ENCODE data around the gene AARS1. TPM values are rescaled to one million over a fixed set of nuclear protein-coding genes. Genes with fewer than 3 reads are reported as not detected.
"Not testable (repeated sequence)": the region's sequence is repeated elsewhere in the genome, so short reads cannot be mapped to it uniquely, and the experiment has no call there.

AARS1 gene
- total RNA-seq, 1 donor from 2014 or later: 65.8 TPM

- H3K27me3 ChIP-seq (ENCODE audit: control insufficient read depth in 3 of 3, insufficient read depth in 3 of 3, low read length in 3 of 3); H3K9me3 ChIP-seq (ENCODE audit: control insufficient read depth in 3 of 3, low read length in 3 of 3); H3K4me1 ChIP-seq (ENCODE audit: control insufficient read depth in 3 of 3, insufficient read depth in 3 of 3, low read length in 3 of 3); H3K27ac ChIP-seq (ENCODE audit: low read depth, low read length); H3K4me3 ChIP-seq (ENCODE audit: low read length in 3 of 3); H3K36me3 ChIP-seq (ENCODE audit: control insufficient read depth in 3 of 3, insufficient read depth in 3 of 3, low read length in 3 of 3); H3K9ac ChIP-seq (ENCODE audit: low read depth in 1 of 3, low read length in 3 of 3): not testable (repeated sequence)
Observed at GRCh38 chr16:70204010-70204409, 85.3 kb downstream of the AARS1 start.

DNA sequence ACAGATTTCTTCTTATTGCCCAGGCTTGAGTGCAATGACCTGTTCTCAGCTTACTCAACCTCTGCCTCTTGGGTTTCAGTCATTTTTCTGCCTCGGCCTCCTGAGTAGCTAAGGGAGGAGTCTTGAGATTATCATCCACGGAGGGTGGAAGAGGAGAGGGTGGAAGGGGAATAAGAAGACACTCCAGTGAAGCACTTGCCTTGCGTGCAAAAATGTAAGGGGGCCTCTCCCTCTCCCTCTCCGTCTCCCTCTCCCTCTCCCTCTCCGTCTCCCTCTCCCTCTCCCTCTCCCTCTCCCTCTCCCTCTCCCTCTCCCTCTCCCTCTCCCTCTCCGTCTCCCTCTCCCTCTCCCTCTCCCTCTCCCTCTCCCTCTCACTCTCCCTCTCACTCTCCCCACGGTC, 85.8 kb downstream of the AARS1 start:
- H3K9ac ChIP-seq (ENCODE audit: low read depth in 1 of 3, low read length in 3 of 3); H3K27me3 ChIP-seq (ENCODE audit: control insufficient read depth in 3 of 3, insufficient read depth in 3 of 3, low read length in 3 of 3); H3K36me3 ChIP-seq (ENCODE audit: control insufficient read depth in 3 of 3, insufficient read depth in 3 of 3, low read length in 3 of 3); H3K9me3 ChIP-seq (ENCODE audit: control insufficient read depth in 3 of 3, low read length in 3 of 3); H3K27ac ChIP-seq (ENCODE audit: low read depth, low read length); H3K4me1 ChIP-seq (ENCODE audit: control insufficient read depth in 3 of 3, insufficient read depth in 3 of 3, low read length in 3 of 3); H3K4me3 ChIP-seq (ENCODE audit: low read length in 3 of 3): not testable (repeated sequence)

Small RNA genes within 50 kb of the gene (small RNA-seq; reads per million reads assigned to genes)
- gene AC009060.2 (not detected), gene RN7SL279P (not detected)

Other genes with a start within 250 kb of the AARS1 start
- 16.2 TPM for gene PDPR, start 175.2 kb downstream of the AARS1 start, total RNA-seq
- under 0.01 TPM for gene CLEC18C, start 115.7 kb downstream of the AARS1 start, total RNA-seq
- 16.2 TPM for gene EXOSC6, start 37.6 kb downstream of the AARS1 start, total RNA-seq
- 21.4 TPM for gene DDX19B, start 9.7 kb upstream of the AARS1 start, total RNA-seq
- 38.1 TPM for gene DDX19A, start 57.4 kb upstream of the AARS1 start, total RNA-seq
- 24.5 TPM for gene ST3GAL2, start 149.6 kb upstream of the AARS1 start, total RNA-seq
- 6.8 TPM for gene FCSK, start 165.1 kb upstream of the AARS1 start, total RNA-seq
- 66.8 TPM for gene COG4, start 234.0 kb upstream of the AARS1 start, total RNA-seq
- gene SF3B3, start 234.3 kb upstream of the AARS1 start, total RNA-seq: 83.5 TPM

All from skeletal muscle tissue (tissue), 5 donors.